CD14-positive monocyte (primary cell): ENCODE data around the gene TFPT. TPM values are rescaled to one million over a fixed set of nuclear protein-coding genes. Genes with fewer than 3 reads are reported as not detected.

ENCODE experiments used
- DNase-seq, 3 donors: peaks; one replicate each; pipeline ENCODE4 v3.0.0-alpha.2; 2011 to 2022
- H2AFZ ChIP-seq: 2 replicates; pipeline ENCODE4 v1.6.0; 2012; ENCODE audit warnings: mild to moderate bottlenecking, low read depth, low read length, inconsistent platforms; ENCODE audit not compliant: insufficient read depth, poor library complexity, severe bottlenecking
- H3K27ac ChIP-seq, 2 donors: 1 replicate in 1 of 2; 2 replicates in 1 of 2; pipeline ENCODE4 v1.5.1; 2012 to 2013; ENCODE audit warnings: low read length in 2 of 2, control low read depth in 1 of 2, inconsistent platforms in 1 of 2, low read depth in 1 of 2, mild to moderate bottlenecking in 1 of 2
- H3K27me3 ChIP-seq, 2 donors: one replicate each; pipeline versions ENCODE4 v1.6.0 to v1.6.1; 2011 to 2013; ENCODE audit warnings: low read length in 2 of 2; ENCODE audit not compliant: control insufficient read depth in 2 of 2, insufficient read depth in 2 of 2
- H3K36me3 ChIP-seq, 2 donors: replicated peaks in 1 of 2; 1 replicate in 1 of 2; 2 replicates in 1 of 2; pipeline versions ENCODE4 v1.5.1 to v1.6.1; 2012 to 2013; ENCODE audit warnings: low read length in 2 of 2, control low read depth in 1 of 2, inconsistent platforms in 1 of 2, mild to moderate bottlenecking in 1 of 2; ENCODE audit not compliant: insufficient read depth in 2 of 2, control insufficient read depth in 1 of 2
- H3K4me1 ChIP-seq, 2 donors: 1 replicate in 1 of 2; 2 replicates in 1 of 2; pipeline versions ENCODE4 v1.5.1 to v1.6.1; 2012 to 2013; ENCODE audit warnings: low read length in 2 of 2, control low read depth in 1 of 2, inconsistent platforms in 1 of 2, mild to moderate bottlenecking in 1 of 2, moderate library complexity in 1 of 2; ENCODE audit not compliant: insufficient read depth in 2 of 2, control insufficient read depth in 1 of 2
- H3K4me2 ChIP-seq: replicated peaks from 2 replicates; pipeline ENCODE3; 2012; ENCODE audit warnings: low read length, moderate library complexity, mild to moderate bottlenecking; ENCODE audit not compliant: poor library complexity, severe bottlenecking; ENCODE audit errors: extremely low read depth
- H3K4me3 ChIP-seq, 3 experiments: fragments of 200-600 bp in 1 of 3; sonication (generic) in 1 of 3; replicated peaks in 1 of 3; 1 replicate in 2 of 3; 2 replicates in 1 of 3; pipeline ENCODE4 v1.5.1; 2011 to 2013; ENCODE audit warnings: low read length in 3 of 3, mild to moderate bottlenecking in 3 of 3, control low read depth in 2 of 3, low read depth in 2 of 3, inconsistent platforms in 1 of 3, moderate library complexity in 1 of 3
- H3K79me2 ChIP-seq: 2 replicates; pipeline ENCODE4 v1.6.0; 2012; ENCODE audit warnings: mild to moderate bottlenecking, control low read depth, inconsistent platforms, low read length, moderate library complexity; ENCODE audit not compliant: insufficient read depth
- H3K9ac ChIP-seq: 2 replicates; pipeline ENCODE4 v1.6.0; 2017; ENCODE audit warnings: low read length, mild to moderate bottlenecking; ENCODE audit not compliant: insufficient read depth, poor library complexity, severe bottlenecking
- H3K9me3 ChIP-seq, 2 donors: replicated peaks in 1 of 2; 1 replicate in 1 of 2; 2 replicates in 1 of 2; pipeline versions ENCODE4 v1.5.1 to v1.6.1; 2012 to 2013; ENCODE audit warnings: low read length in 2 of 2, control low read depth in 1 of 2; ENCODE audit not compliant: control insufficient read depth in 1 of 2, insufficient read depth in 1 of 2
- H4K20me1 ChIP-seq: 2 replicates; pipeline ENCODE4 v1.6.0; 2012; ENCODE audit warnings: mild to moderate bottlenecking, low read length, control low read depth, moderate library complexity; ENCODE audit not compliant: insufficient read depth
- H3K27ac Mint-ChIP-seq, 7 donors: one replicate each; pipeline ENCODE4 v1.8.0; 2020; ENCODE audit warnings: mild to moderate bottlenecking in 7 of 7, mixed read lengths in 7 of 7, moderate library complexity in 6 of 7, inconsistent platforms in 2 of 7
- H3K27me3 Mint-ChIP-seq, 3 donors: one replicate each; pipeline ENCODE4 v1.8.0; 2021 to 2022; ENCODE audit warnings: low read depth in 3 of 3, mild to moderate bottlenecking in 3 of 3, mixed read lengths in 3 of 3, moderate library complexity in 3 of 3, inconsistent platforms in 1 of 3
- H3K36me3 Mint-ChIP-seq, 2 donors: one replicate each; pipeline ENCODE4 v1.8.0; 2020; ENCODE audit warnings: mixed read lengths in 2 of 2, inconsistent platforms in 1 of 2, mild to moderate bottlenecking in 1 of 2
- H3K4me1 Mint-ChIP-seq: one replicate; pipeline ENCODE4 v1.8.0; 2020; ENCODE audit warnings: mild to moderate bottlenecking, mixed read lengths
- H3K4me3 Mint-ChIP-seq, 2 donors: one replicate each; pipeline ENCODE4 v1.8.0; 2020; ENCODE audit warnings: mild to moderate bottlenecking in 2 of 2, mixed read lengths in 2 of 2, moderate library complexity in 1 of 2
- H3K9me3 Mint-ChIP-seq, 7 donors: one replicate each; pipeline ENCODE4 v1.8.0; 2020 to 2022; ENCODE audit warnings: mixed read lengths in 7 of 7, mild to moderate bottlenecking in 6 of 7, moderate library complexity in 6 of 7, inconsistent platforms in 2 of 7
- WGBS: methylation state at CpG from one replicate; pipeline ENCODE4 v1.1.5; 2013; ENCODE audit warnings: missing lambda C conversion rate; ENCODE audit not compliant: insufficient coverage; 5-methylcytosine and 5-hydroxymethylcytosine counted together
- intact Hi-C, 2 donors: fragments of 100-400 bp; cut with micrococcal nuclease; formaldehyde crosslinking; loops; one replicate each; pipeline versions ENCODE4 v1.15.0 to v1.15.1; 2023
- polyA minus RNA-seq: library from RNA; depleted of rRNA, polyadenylated mRNA; stranded (reverse); fragments of >200 nt; gene quantifications from 2 replicates; pipeline ENCODE4 v1.2.3, GENCODE V29; 2012
- polyA plus RNA-seq, 3 donors: library from polyadenylated mRNA; depleted of rRNA in 1 of 3; unstranded in 2 of 3; stranded (reverse) in 1 of 3; fragments of 300-500 nt in 2 of 3; fragments of >200 nt in 1 of 3; fragmentation: Illumina TruSeq in 2 of 3; gene quantifications; 1 replicate in 2 of 3; 2 replicates in 1 of 3; pipeline ENCODE4 v1.2.3, GENCODE V29; 2012 to 2021
- total RNA-seq, 12 experiments: library from RNA in 1 of 12; stranded (reverse) in 1 of 12; fragments of 120-200 nt in 1 of 12; gene quantifications; one replicate each; pipeline ENCODE4 v1.2.4 and lab custom pipeline; 2013 to 2026; ENCODE audit warnings: mixed read lengths in 6 of 12, inconsistent platforms in 1 of 12
- TF ChIP-seq, protein P1 (sequence below): fragments of 200-600 bp; IDR thresholded peaks from one replicate; pipeline ENCODE4 v1.8.0; 2022; ENCODE audit warnings: antibody characterized with exemption, mild to moderate bottlenecking

Gene TFPT, protein sequence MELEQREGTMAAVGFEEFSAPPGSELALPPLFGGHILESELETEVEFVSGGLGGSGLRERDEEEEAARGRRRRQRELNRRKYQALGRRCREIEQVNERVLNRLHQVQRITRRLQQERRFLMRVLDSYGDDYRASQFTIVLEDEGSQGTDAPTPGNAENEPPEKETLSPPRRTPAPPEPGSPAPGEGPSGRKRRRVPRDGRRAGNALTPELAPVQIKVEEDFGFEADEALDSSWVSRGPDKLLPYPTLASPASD
- 14.6 TPM for total RNA-seq (2013)
- 10 to 100 TPM in 1 of 3 donors, 1 to 10 TPM in 2; 7.0 to 11.5 (median 9.5) TPM for polyA plus RNA-seq
- polyA minus RNA-seq = 5.1 and 11.4 TPM in 2 replicates
- total RNA-seq (lab: John Stamatoyannopoulos, UW) = 2.9 to 15.6 (median 9.0) reads per million in 11 experiments

DNA sequence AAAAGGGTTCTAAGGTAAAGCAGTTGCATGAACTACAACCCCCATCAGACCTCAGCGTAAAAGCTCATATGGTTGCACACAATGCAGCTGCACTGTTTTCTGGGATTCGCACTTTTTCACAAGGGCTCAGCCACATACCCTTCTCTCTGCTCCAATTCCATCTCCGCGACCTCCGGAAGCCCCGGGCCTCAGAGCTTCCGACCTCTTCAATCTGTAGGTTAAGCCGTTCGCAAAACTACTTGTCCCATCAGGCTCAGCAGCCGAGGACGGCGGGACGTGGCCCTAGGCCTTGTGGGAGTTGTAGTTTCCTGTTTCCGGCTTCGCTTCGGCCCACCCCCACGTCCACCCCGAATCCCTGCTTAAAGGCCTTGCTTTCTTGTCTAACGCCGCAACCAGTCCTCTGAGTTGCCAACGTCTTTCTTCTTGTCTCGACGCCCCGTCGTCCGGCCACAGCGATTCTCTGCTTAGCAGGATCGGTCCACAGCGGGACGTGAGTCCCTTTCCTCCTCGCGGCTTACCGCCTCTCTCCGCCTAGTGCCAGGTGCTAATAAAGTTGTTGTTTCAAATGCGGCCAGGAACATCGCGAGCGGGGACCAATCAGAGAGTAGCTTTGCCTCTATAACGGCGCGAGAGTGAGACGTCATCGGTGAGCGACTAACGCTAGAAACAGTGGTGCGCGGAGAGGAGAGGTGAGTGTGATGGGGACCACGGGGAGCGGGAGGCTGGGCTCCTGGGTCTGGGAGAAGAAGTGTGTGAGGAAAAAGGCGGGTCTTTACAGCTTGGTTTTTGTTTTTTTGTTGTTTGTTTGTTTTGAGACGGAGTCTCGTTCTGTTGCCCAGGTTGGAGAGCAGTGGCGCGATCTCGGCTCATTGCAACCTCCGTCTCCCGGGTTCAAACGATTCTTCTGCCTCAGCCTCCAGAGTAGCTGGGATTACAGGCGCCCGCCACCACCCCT, at the start of gene TFPT, which contains the start of gene PRPF31:
Gene TFPT, minus strand, starts transcription at position 549 of the 955 bp plus-strand sequence. Its CDS starts 388 bp downstream, at position 161.
Gene PRPF31, plus strand, starts transcription at position 646 of the 955 bp plus-strand sequence. CDS start 2,525 bp downstream, outside the sequence.
- peak within 1 kb of the TSS; percentile 94 to 98 (median 98) for H3K27ac Mint-ChIP-seq
- peaks cover 33 to 54% of the 10 kb centered on the region in 2 donors for H3K36me3 Mint-ChIP-seq
- peak within 1 kb of the TSS; percentile 70 to 84 for H3K27ac ChIP-seq
- peaks cover 19 to 27% of the 10 kb centered on the region in 2 donors for H3K4me1 ChIP-seq
- peaks cover 44% of the 10 kb centered on the region for H3K79me2 ChIP-seq
- H3K27me3 ChIP-seq = no peaks in the 10 kb centered on the region
- H3K4me3 Mint-ChIP-seq = peak within 1 kb of the TSS; percentile 90 to 98
- no peaks in the 10 kb centered on the region for H3K9me3 ChIP-seq
- TF ChIP-seq, protein P1, sequence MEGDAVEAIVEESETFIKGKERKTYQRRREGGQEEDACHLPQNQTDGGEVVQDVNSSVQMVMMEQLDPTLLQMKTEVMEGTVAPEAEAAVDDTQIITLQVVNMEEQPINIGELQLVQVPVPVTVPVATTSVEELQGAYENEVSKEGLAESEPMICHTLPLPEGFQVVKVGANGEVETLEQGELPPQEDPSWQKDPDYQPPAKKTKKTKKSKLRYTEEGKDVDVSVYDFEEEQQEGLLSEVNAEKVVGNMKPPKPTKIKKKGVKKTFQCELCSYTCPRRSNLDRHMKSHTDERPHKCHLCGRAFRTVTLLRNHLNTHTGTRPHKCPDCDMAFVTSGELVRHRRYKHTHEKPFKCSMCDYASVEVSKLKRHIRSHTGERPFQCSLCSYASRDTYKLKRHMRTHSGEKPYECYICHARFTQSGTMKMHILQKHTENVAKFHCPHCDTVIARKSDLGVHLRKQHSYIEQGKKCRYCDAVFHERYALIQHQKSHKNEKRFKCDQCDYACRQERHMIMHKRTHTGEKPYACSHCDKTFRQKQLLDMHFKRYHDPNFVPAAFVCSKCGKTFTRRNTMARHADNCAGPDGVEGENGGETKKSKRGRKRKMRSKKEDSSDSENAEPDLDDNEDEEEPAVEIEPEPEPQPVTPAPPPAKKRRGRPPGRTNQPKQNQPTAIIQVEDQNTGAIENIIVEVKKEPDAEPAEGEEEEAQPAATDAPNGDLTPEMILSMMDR = no peak
- H3K4me1 Mint-ChIP-seq = peaks cover 29% of the 10 kb centered on the region
- peak within 1 kb of the TSS; percentile 52 to 94 (median 83) for H3K4me3 ChIP-seq
- peaks cover 0 to 3% (median 0%) of the 10 kb centered on the region in 3 donors for H3K27me3 Mint-ChIP-seq
- peak within 1 kb of the TSS; percentile 71 for H3K9ac ChIP-seq
- intact Hi-C loops = loop anchor here (1.0 to 2.0 kb wide), 2 partner anchors 12 to 13 kb away; partner anchors contain the start of gene NDUFA3 (in 1 of the 2)
- no peaks in the 10 kb centered on the region for H3K9me3 Mint-ChIP-seq
- H4K20me1 ChIP-seq = peaks cover 28% of the 10 kb centered on the region
- DNase-seq = peak; percentile 97 to 98 (median 98)
- H3K4me2 ChIP-seq = peak within 1 kb of the TSS; percentile 87
- H2AFZ ChIP-seq = peak within 1 kb of the TSS; percentile 94
- under 1% methylated on average over 48 of the region's 60 CpGs for WGBS
- peaks cover 22 to 40% of the 10 kb centered on the region in 2 donors for H3K36me3 ChIP-seq

DNA sequence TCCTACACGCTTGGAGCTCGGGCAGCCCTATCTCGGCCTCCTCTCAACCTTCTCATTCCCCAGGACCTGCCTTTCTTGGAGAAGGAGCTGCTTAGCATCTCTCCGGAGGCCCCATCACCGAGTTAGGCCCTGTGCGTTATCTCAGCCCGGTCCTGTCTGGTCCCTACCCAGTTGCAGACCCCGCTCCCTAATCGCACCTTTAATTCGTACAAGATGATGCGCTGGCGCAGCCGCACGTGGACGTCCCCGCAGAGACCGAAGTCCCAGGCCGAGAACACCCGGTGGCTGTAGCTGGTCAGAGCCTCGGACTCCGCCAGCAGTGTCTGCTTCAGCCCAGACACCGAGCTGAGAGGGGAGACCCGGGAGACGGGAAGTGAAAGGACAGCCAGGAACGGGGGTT, 49.8 kb upstream of the TFPT start:
- peaks cover 51 to 63% of the 10 kb centered on the region in 2 donors for H3K4me1 ChIP-seq
- H3K27ac ChIP-seq = no peak overlapping the region
- no peak overlapping the region for H3K9ac ChIP-seq
- peaks cover 48% of the 10 kb centered on the region for H3K4me1 Mint-ChIP-seq
- TF ChIP-seq, protein P1 = no peak
- no peaks in the 10 kb centered on the region for H3K9me3 ChIP-seq
- H3K79me2 ChIP-seq = peaks cover 13% of the 10 kb centered on the region
- H3K4me3 ChIP-seq = no peak overlapping the region
- H3K27me3 Mint-ChIP-seq = peaks cover 6 to 29% (median 21%) of the 10 kb centered on the region in 3 donors
- no peaks in the 10 kb centered on the region for H3K36me3 Mint-ChIP-seq
- peak overlapping the region in 5 of 7 donors; percentile 4 to 66 (median 47) for H3K27ac Mint-ChIP-seq
- DNase-seq = no peak
- WGBS = 93% methylated on average over 25 of the region's 25 CpGs
- peaks cover 0 to 9% (median 0%) of the 10 kb centered on the region in 7 donors for H3K9me3 Mint-ChIP-seq
- H3K36me3 ChIP-seq = no peaks in the 10 kb centered on the region
- no peak overlapping the region for H3K4me3 Mint-ChIP-seq
- no peak overlapping the region for H2AFZ ChIP-seq
- H3K27me3 ChIP-seq = peaks cover 0 to 10% of the 10 kb centered on the region in 2 donors
- no peaks in the 10 kb centered on the region for H4K20me1 ChIP-seq
- no peak overlapping the region for H3K4me2 ChIP-seq
- intact Hi-C loops = loop anchor here (5.0 kb wide), 2 partner anchors 37 to 67 kb away; partner anchors contain the start of gene RPS9 (in 1 of the 2)
